GM10248 (cell line): ENCODE measurements around the gene KATNB1.

ENCODE experiments used
- CTCF ChIA-PET: fragments of 300-600 bp; sonication (Branson Sonifier 250); formaldehyde crosslinking; extraction: SDS; loops from one replicate; lab custom pipeline; 2021; ENCODE audit warnings: antibody characterized with exemption; lab: Yijun Ruan, JAX
- POLR2A ChIA-PET: fragments of 350-650 bp; sonication (Branson Sonifier 250); formaldehyde crosslinking; extraction: SDS; loops from one replicate; lab custom pipeline; 2020; ENCODE audit warnings: antibody characterized with exemption; lab: Yijun Ruan, JAX
- DNase-seq: peaks from one replicate; pipeline ENCODE4 v3.0.0; 2012; ENCODE audit errors: extremely low spot score
- CTCF ChIP-seq: IDR thresholded peaks from 2 replicates; pipeline ENCODE4 v1.5.1; 2012; ENCODE audit warnings: mild to moderate bottlenecking, low read depth; ENCODE audit errors: extremely low read depth, missing control alignments, control extremely low read depth

The KATNB1 gene

DNA sequence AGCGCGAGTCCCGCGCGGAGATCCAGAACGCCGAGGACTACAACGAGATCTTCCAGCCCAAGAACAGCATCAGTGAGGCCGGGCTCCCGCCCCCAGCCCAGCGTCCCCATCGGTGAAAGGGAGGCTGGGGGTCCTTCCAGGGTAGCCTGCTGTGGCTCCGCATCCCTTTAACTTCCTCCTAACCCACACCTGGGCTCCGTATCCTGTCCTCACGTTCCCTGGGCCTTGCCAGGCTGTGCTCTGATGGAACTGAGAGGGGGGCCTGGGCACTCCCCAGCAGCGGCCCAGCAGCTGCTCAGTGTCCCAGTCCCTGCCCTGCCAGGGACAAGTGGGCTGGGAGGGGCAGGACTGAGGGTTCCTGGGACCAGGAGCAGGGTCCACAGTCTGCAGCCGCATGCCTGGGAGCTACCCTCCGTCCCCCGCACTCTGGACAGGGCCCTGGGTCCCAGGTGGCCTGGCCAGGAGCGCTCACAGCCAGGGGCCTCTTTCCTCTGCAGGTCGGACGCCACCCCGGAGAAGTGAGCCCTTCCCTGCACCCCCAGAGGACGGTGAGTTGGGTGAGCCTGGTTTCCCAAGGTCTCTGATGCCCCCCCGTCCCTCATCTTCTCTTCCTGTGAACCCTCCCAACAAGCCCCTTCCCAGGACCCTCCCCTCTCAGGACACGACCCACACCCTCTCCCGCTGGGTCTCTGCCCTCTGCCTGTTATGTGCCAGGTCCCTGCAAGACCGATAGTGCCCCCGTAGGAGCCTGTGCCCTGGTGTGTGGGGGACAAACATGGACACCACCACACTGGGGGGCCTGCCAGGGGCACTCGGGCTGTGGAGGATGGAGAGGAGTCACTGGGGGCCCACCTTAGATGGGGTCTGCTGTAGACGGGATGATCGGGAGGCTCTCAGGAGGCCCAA, 18.1 kb downstream of the KATNB1 start:
- CTCF ChIA-PET: no interaction called here
- POLR2A ChIA-PET: interaction anchor here (0.6 kb wide), 1 partner anchor 264 kb away, joined by 8 read pairs; no protein-coding TSS in a partner anchor
- DNase-seq: no peak
- TF ChIP-seq CTCF: no peak

DNA sequence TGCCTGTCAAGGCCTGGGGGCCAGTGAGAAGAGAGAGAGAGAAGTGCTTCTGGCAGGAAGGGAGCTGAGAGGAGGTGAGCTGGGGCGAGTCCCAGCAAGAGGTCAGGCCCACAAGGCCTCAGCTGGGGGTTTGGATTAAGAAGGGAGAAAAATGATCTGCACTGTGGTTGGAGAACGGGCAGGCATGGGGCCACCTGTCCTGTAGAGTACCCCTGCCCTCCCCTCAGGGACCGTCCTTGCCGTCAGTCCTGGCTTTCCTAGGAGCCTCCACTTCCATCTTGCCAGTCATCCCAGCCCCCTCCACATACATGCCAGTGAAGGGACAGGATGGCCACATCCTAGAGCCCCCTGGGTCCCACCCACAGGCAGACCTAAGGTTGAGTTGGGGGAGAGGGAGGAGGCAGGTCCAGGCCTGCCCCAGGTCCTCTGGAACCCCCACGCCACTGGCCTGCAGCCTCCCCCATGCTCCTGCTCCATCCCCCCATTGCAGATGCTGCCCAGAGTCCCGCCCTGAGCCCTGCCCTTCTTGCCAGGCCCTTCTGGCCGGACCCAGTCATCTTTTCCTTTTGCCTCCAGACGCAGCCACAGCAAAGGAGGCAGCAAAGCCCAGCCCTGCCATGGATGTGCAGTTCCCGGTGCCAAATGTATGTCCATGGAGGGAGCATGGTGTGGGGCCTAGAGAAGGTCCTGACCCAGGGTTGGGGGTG, 18.9 kb downstream of the KATNB1 start:
- POLR2A ChIA-PET: interaction anchor here (0.6 kb wide), 1 partner anchor 263 kb away, joined by 8 read pairs; no protein-coding TSS in a partner anchor
- CTCF ChIA-PET: no interaction called here
- no peak for TF ChIP-seq CTCF
- no peak for DNase-seq

DNA sequence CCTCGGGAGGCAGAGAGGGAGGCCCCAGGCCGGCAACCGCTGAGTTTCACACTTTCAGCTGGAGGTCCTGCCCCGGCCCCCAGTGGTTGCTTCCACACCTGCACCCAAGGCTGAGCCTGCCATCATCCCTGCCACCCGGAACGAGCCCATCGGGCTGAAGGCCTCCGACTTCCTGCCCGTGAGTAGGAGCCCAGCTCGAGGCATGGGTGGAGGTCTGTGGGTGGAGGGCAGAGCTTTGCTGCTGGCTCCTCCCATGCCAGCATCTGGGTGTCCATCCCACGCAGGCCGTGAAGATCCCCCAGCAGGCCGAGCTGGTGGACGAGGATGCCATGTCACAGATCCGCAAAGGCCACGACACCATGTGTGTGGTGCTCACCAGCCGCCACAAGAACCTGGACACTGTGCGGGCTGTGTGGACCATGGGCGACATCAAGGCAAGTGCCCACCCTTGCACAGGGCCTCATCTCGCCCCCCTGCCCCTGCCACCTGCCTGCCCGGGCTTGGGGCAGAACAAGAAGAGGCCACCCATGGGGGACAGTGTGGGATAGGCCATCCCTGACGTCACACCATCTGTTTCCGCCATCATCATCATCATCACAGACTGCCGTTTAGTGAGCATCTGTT, 19.6 kb downstream of the KATNB1 start:
- ChIA-PET POLR2A (no interaction called here), CTCF (no interaction called here)
- no peak for DNase-seq
- TF ChIP-seq CTCF: no peak

DNA sequence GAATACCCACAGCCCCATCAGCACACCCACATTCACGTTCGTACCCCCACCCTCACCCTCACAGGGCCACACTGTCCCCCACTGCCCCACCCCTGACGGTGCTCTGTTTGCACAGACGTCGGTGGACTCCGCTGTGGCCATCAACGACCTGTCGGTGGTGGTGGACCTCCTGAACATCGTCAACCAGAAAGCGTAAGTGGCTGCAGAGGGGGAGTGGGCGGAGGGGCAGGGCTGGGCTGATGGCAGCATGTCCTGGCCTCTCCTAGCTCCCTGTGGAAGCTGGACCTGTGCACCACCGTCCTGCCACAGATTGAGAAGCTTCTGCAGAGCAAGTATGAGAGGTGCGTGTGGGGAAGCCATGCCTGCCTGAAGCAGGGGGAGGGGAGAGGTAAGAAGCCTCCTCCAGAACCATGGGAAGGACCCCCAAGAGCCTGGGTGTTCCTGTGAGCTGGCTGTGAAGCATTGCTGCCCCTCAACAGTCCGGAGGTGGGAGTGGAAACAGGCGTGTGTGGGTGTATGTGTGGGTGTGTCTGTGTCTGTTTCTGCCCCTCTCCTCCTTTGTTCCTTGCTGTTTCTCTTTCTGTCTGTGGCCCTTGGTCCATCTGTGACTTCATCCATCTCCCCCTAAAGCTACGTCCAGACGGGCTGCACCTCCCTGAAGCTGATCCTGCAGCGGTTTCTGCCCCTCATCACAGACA, 20.3 kb downstream of the KATNB1 start:
- ChIA-PET POLR2A (no interaction called here), CTCF (interaction anchor here (1.0 to 3.2 kb wide), 16 partner anchors 8 to 293 kb away, joined by 3 to 21 read pairs (median 5); partner anchors contain the start of genes KATNB1, KIFC3, POLR2C and USB1)
- DNase-seq: no peak
- TF ChIP-seq CTCF: no peak

- ChIA-PET POLR2A (no interaction called here), CTCF (interaction anchor here (0.9 to 3.2 kb wide), 26 partner anchors 8 to 1000 kb away, joined by 3 to 21 read pairs (median 4); partner anchors contain the start of genes KATNB1, KIFC3, POLR2C and USB1)
- TF ChIP-seq CTCF: no peak
- no peak for DNase-seq
Measured at GRCh38 chr16:57756424-57757325, 21.1 kb downstream of the KATNB1 start.
